ENCODE results near the gene TTI1. TPM values are rescaled to one million over a fixed set of nuclear protein-coding genes. Genes with fewer than 3 reads are reported as not detected.

TTI1 gene
- total RNA-seq, 4 donors from 2014 or later = 4.5 to 19.5 (median 9.4) TPM

DNA sequence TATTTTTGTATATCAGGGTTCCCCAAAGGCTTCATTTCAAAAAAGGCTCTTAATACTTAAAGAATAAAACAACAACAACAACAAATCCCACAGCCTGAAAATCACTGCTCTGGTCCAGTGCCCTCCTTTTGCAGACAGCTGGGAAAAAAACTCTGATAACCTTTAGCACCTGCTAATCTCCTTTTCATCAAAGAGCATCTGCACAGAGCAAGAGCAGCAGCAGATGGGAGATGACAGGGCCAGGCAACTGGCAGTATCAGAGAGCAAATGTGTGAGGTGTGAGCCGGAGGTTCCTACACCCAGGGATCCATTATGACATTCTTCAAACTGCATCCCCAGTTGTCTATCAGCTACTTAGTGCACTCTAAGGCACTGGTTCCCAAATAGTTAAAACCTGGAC lies 25.7 kb downstream of the TTI1 start:
- Histone ChIP-seq H3K27me3 (no peaks in the 10 kb centered on the region), H3K36me3 (peaks cover 0 to 25% (median 4%) of the 10 kb centered on the region in 4 donors), H3K9me3 (no peaks in the 10 kb centered on the region), H3K4me3 (no peak overlapping the region), H3K27ac (no peak overlapping the region), H3K4me1 (no peaks in the 10 kb centered on the region)
- intact Hi-C loops (cut with DNase I; ENCODE audit: low total_unique reads) (no loop called here), in situ Hi-C loops (cut with MboI; ENCODE audit: low pct_ligation_motif_present in 1 of 4, low pct_unique_long_range_greater_than_20kb in 1 of 4, low sequenced_read_pairs in 3 of 4) (no loop called here)
- TF ChIP-seq POLR2AphosphoS5 (IDR thresholded peaks at IDR 0.05) = no peak
- no peak for TF ChIP-seq POLR2A (IDR thresholded peaks at IDR 0.05)
- TF ChIP-seq EP300 (IDR thresholded peaks at IDR 0.05; ENCODE audit: low read depth) = no peak
- no peak for TF ChIP-seq CTCF (IDR thresholded peaks at IDR 0.05)
- DNase-seq = no peak
- 92% methylated on average over 1 of the region's 1 CpG; no CpG with 5 or more reads in 1 of the 2 donors for WGBS, 2 donors (ENCODE audit: low coverage in 1 of 2)

- Histone ChIP-seq H3K4me3 (no peak overlapping the region), H3K27me3 (no peaks in the 10 kb centered on the region), H3K9me3 (no peaks in the 10 kb centered on the region), H3K27ac (no peak overlapping the region), H3K36me3 (peaks cover 0 to 24% (median 5%) of the 10 kb centered on the region in 4 donors), H3K4me1 (no peaks in the 10 kb centered on the region)
- 75 to 89% methylated on average over 5 of the region's 5 CpGs for WGBS, 2 donors (ENCODE audit: low coverage in 1 of 2)
- in situ Hi-C loops (cut with MboI; ENCODE audit: low pct_ligation_motif_present in 1 of 4, low pct_unique_long_range_greater_than_20kb in 1 of 4, low sequenced_read_pairs in 3 of 4) = no loop called here
- TF ChIP-seq POLR2AphosphoS5 (IDR thresholded peaks at IDR 0.05) (no peak), EP300 (IDR thresholded peaks at IDR 0.05; ENCODE audit: low read depth) (no peak), CTCF (IDR thresholded peaks at IDR 0.05) (no peak), POLR2A (IDR thresholded peaks at IDR 0.05) (no peak)
- DNase-seq = no peak
- intact Hi-C loops (cut with DNase I; ENCODE audit: low total_unique reads) = no loop called here
Measured at GRCh38 chr20:38005903-38006302, 27.4 kb downstream of the TTI1 start.

GRCh38 chr20:38004416-38004815 lies 28.8 kb downstream of the TTI1 start:
- in situ Hi-C loops (cut with MboI; ENCODE audit: low pct_ligation_motif_present in 1 of 4, low pct_unique_long_range_greater_than_20kb in 1 of 4, low sequenced_read_pairs in 3 of 4) = no loop called here
- no peak for DNase-seq

DNA sequence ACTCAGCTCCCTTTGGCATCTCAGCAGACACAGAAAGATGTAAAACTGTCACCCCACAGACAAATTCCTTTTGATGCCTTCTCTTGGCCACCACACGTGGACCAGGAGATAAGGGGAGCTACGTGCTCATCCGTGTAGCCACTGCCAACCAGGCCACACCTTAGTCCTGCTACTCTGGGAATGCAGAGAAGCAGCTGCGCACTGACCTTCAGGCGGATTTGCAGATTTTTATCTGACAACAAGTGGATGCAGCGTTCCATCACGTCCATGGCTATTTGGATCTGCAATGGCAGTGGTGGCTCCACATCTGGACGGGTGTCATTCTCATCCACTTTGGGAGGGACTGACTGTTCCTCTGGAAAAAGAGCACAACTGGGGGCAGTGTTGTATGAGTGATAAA lies 30.8 kb downstream of the TTI1 start:
- Histone ChIP-seq H3K9me3 (no peaks in the 10 kb centered on the region), H3K27me3 (no peaks in the 10 kb centered on the region), H3K4me1 (no peaks in the 10 kb centered on the region), H3K27ac (no peak overlapping the region), H3K36me3 (peaks cover 0 to 49% (median 16%) of the 10 kb centered on the region in 4 donors), H3K4me3 (no peak overlapping the region)
- no peak for DNase-seq
- no peak for TF ChIP-seq CTCF (IDR thresholded peaks at IDR 0.05)
- WGBS, 2 donors (ENCODE audit: low coverage in 1 of 2) = 88% methylated on average over 8 of the region's 8 CpGs; no CpG with 5 or more reads in 1 of the 2 donors
- in situ Hi-C loops (cut with MboI; ENCODE audit: low pct_ligation_motif_present in 1 of 4, low pct_unique_long_range_greater_than_20kb in 1 of 4, low sequenced_read_pairs in 3 of 4) = no loop called here
- intact Hi-C loops (cut with DNase I; ENCODE audit: low total_unique reads) = no loop called here

More at GRCh38 chr20:38004416-38004815, 28.8 kb downstream of the TTI1 start:
- Histone ChIP-seq H3K27me3 (no peaks in the 10 kb centered on the region), H3K36me3 (peaks cover 0 to 32% (median 8%) of the 10 kb centered on the region in 4 donors), H3K27ac (no peak overlapping the region), H3K4me1 (no peaks in the 10 kb centered on the region), H3K4me3 (no peak overlapping the region), H3K9me3 (no peaks in the 10 kb centered on the region)
- TF ChIP-seq POLR2AphosphoS5 (IDR thresholded peaks at IDR 0.05) = no peak
- no peak for TF ChIP-seq POLR2A (IDR thresholded peaks at IDR 0.05)
- no peak for TF ChIP-seq CTCF (IDR thresholded peaks at IDR 0.05)
- TF ChIP-seq EP300 (IDR thresholded peaks at IDR 0.05; ENCODE audit: low read depth) = no peak
- intact Hi-C loops (cut with DNase I; ENCODE audit: low total_unique reads) = no loop called here
- WGBS, 2 donors (ENCODE audit: low coverage in 1 of 2) = 100% methylated on average over 1 of the region's 1 CpG
